ENCODE data around the gene SCAP. TPM values are rescaled to one million over a fixed set of nuclear protein-coding genes. Genes with fewer than 3 reads are reported as not detected.
A peak's percentile ranks its signal among the peaks of the same experiment; 100 is the strongest.
"Not testable (repeated sequence)": the region's sequence is repeated elsewhere in the genome, so short reads cannot be mapped to it uniquely, and the experiment has no call there.

The SCAP gene
- total RNA-seq, 6 donors from 2014 or later, result 65.7 to 134 (median 81.8) TPM

DNA sequence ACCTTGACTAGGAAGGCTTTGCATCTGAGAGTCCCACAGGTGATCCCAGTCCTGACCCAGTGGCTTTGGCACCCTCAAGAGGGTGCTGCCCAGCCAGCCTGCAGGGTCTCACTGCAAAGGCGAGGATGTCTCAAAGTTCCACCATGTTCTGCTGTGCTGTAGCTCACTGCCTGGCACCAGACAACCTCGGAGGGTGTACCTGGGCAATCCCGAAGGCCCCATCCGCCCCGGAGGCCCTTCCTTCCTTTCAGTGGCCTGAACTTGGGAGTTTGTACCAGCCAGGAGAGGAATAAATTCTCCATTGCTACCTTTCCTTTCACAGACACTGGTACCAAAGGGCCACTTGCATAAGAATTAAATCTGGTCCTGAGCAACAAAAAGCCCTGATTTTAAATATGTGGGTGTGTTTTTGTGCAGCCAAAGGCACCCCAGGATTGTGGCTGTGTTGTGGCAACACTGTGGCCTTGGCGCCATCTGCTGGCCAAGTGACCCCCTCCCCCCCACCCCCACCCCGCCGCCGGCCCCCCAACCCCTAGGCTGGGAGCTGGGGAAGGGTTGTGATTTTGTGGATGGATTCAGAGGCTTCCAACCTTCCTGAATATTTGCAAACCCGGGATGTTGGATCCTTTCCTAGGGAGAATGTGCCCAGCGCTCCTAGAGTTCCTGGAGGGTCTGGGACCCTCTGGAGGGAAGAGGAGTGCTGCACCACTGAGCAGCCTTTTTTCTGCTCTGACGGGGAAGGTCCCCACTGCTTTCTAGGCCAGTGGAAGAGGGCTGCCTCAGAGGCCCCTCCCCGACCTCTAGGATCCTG lies 104.6 kb downstream of the SCAP start:
- Histone ChIP-seq H3K27ac (no peak overlapping the region), H3K36me3 (no peaks in the 10 kb centered on the region), H3K4me1 (peaks cover 0 to 8% (median under 1%) of the 10 kb centered on the region in 4 donors), H3K27me3 (no peaks in the 10 kb centered on the region), H3K9me3 (no peaks in the 10 kb centered on the region), H3K4me3 (no peak overlapping the region)
- no peak for ATAC-seq (ENCODE audit: low FRiP score in 2 of 2)
- TF ChIP-seq, protein P1, sequence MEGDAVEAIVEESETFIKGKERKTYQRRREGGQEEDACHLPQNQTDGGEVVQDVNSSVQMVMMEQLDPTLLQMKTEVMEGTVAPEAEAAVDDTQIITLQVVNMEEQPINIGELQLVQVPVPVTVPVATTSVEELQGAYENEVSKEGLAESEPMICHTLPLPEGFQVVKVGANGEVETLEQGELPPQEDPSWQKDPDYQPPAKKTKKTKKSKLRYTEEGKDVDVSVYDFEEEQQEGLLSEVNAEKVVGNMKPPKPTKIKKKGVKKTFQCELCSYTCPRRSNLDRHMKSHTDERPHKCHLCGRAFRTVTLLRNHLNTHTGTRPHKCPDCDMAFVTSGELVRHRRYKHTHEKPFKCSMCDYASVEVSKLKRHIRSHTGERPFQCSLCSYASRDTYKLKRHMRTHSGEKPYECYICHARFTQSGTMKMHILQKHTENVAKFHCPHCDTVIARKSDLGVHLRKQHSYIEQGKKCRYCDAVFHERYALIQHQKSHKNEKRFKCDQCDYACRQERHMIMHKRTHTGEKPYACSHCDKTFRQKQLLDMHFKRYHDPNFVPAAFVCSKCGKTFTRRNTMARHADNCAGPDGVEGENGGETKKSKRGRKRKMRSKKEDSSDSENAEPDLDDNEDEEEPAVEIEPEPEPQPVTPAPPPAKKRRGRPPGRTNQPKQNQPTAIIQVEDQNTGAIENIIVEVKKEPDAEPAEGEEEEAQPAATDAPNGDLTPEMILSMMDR (IDR thresholded peaks at IDR 0.05), result peak in 2 of 6 experiments; percentile 53 to 60
- no peak for TF ChIP-seq POLR2A (IDR thresholded peaks at IDR 0.05)
- no peak for TF ChIP-seq POLR2AphosphoS5 (IDR thresholded peaks at IDR 0.05)
- WGBS, 2 donors, result 38 to 63% methylated on average over 6 to 13 of the region's 13 CpGs
- DNase-seq, result peak in 1 of 2 donors; percentile 42

DNA sequence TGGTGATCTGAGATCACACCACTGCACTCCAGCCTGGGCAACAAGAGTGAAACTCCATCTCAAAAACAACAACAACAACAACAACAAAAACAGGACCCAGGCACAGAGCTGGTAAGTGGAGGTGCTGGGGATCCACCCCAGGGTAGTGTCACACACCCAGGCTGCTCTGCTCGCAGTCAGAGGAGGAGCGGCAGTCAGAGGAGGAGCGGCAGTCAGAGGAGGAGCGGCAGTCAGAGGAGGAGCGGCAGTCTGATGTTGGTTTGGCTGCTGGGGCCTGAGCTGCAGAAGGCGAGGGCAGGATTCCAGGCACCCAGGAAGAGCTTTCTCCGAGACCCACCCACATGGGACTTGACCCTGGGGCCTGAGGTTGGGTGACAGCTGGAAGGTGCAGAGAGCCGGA lies 105.7 kb downstream of the SCAP start:
- peaks cover 6 to 11% (median 9%) of the 10 kb centered on the region in 4 donors for H3K4me1 ChIP-seq
- WGBS, 2 donors, result 93 to 96% methylated on average over 8 of the region's 8 CpGs
- not testable (repeated sequence) for DNase-seq, H3K36me3 ChIP-seq, H3K27ac ChIP-seq, H3K4me3 ChIP-seq, H3K27me3 ChIP-seq, H3K9me3 ChIP-seq
- ATAC-seq (ENCODE audit: low FRiP score in 2 of 2), result peak in 1 of 2 donors; percentile 17

DNA sequence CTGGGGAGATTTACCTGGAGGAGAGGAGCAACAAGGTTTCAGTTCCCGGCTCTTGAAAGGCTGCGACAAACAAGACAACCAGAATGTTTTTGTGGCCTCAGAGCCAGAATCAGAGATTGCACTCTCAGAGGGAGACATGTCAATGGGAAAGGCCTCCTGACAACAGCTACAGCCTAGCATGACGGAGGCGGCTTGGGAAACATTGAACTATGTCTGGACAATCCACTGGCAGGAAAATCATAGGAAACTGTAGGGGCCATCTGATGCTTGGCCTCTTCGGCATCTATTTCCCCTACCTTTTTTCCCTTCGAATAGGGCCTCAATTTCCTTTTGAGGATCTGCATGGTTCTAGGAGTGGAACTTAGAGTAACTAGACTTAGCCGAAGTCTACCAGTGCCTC lies 108.1 kb downstream of the SCAP start:
- DNase-seq (no peak), ATAC-seq (ENCODE audit: low FRiP score in 2 of 2) (no peak)
- Histone ChIP-seq H3K27me3 (no peaks in the 10 kb centered on the region), H3K4me3 (no peak overlapping the region), H3K9me3 (no peaks in the 10 kb centered on the region), H3K36me3 (no peaks in the 10 kb centered on the region), H3K4me1 (peaks cover 9 to 15% (median 12%) of the 10 kb centered on the region in 4 donors), H3K27ac (no peak overlapping the region)
- TF ChIP-seq POLR2AphosphoS5 (IDR thresholded peaks at IDR 0.05), result no peak
- TF ChIP-seq, protein P1 (IDR thresholded peaks at IDR 0.05), result no peak
- WGBS, 2 donors, result 86 to 93% methylated on average over 7 of the region's 7 CpGs

DNA sequence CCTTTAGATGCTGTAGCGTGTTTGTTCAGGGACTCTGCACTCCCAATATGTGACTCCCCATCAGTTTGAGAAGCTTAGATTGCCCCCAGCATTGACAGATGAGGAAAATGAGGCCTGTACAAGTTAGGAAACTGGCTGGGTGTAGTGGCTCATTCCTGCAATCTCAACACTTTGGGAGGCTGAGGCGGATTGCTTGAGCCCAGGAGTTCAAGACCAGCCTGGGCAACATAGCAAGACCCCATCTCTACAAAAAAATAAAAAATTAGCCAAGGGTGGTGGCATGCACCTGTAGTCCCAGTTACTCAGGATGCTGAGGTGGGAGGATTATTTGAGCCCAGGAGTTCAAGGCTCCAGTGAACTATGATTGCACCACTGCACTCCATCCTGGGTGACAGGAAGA lies 108.9 kb downstream of the SCAP start:
- no peak overlapping the region for H3K27ac ChIP-seq
- H3K27me3 ChIP-seq, result no peaks in the 10 kb centered on the region
- 97 to 100% methylated on average over 2 of the region's 2 CpGs for WGBS, 2 donors
- no peak for TF ChIP-seq POLR2A (IDR thresholded peaks at IDR 0.05)
- TF ChIP-seq, protein P1 (IDR thresholded peaks at IDR 0.05), result no peak
- no peak for TF ChIP-seq EP300 (IDR thresholded peaks at IDR 0.05)
- no peak for TF ChIP-seq POLR2AphosphoS5 (IDR thresholded peaks at IDR 0.05)
- H3K4me3 ChIP-seq, result no peak overlapping the region
- DNase-seq (no peak), ATAC-seq (ENCODE audit: low FRiP score in 2 of 2) (no peak)
- H3K9me3 ChIP-seq, result no peaks in the 10 kb centered on the region
- no peaks in the 10 kb centered on the region for H3K36me3 ChIP-seq
- H3K4me1 ChIP-seq, result peaks cover 9 to 17% (median 14%) of the 10 kb centered on the region in 4 donors

DNA sequence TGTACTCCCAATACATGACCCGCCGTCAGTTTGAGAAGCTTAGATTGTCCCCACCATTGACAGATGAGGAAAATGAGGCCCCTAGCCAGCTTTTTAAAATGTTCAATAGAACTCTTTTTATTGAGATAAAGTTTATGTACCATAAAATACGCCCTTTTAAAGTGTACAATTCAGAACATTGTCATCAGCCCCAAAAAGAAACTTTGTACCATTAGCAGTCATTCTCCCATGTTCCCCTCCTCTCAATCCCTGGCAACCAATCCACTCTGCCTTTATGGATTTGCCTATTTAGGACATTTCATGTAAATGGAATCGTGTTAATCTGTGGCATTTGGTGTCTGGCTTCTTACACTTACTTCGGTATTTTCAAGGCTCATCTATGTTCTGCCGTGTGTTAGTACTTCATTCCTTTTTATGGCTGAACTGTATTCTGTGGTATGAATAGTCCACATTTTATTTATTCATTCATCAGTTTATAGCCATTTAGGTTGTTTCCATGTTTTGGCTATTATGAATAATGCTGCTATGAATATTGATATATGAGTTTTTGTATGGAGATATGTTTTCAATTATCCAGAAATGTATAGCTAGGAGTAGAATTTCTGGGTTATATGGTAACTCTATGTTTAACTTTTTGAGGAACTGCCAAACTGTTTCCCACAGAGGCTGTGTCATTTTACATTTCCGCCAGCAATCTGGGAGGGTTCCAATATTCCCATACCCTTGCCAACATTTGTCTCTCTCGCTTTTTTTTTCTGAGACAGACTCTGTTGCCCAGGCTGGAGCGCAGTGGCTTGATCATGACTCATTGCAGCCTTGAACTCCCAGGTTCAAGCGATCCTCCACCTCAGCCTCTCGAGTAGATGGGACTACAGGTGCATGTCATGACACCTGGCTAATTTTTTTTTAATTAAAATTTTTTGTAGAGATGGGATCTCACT lies 110.3 kb downstream of the SCAP start:
- DNase-seq, result no peak
- peaks cover 6 to 17% (median 11%) of the 10 kb centered on the region in 4 donors for H3K4me1 ChIP-seq
- no peak overlapping the region for H3K4me3 ChIP-seq
- H3K9me3 ChIP-seq, result peaks cover 0 to 3% (median 0%) of the 10 kb centered on the region in 4 donors
- H3K36me3 ChIP-seq, result no peaks in the 10 kb centered on the region
- 66 to 71% methylated on average over 11 of the region's 11 CpGs for WGBS, 2 donors
- ATAC-seq (ENCODE audit: low FRiP score in 2 of 2), result no peak
- TF ChIP-seq, protein P1 (IDR thresholded peaks at IDR 0.05), result no peak
- TF ChIP-seq EP300 (IDR thresholded peaks at IDR 0.05) (no peak), POLR2A (IDR thresholded peaks at IDR 0.05) (no peak), POLR2AphosphoS5 (IDR thresholded peaks at IDR 0.05) (no peak)
- H3K27me3 ChIP-seq, result no peaks in the 10 kb centered on the region
- H3K27ac ChIP-seq, result no peak overlapping the region
